Astrocyte (in vitro differentiated cells and primary cell): ENCODE measurements around the gene TNIP1.

ENCODE experiments used
- CTCF ChIP-seq: IDR thresholded peaks from 2 replicates; pipeline ENCODE4 v1.5.1; 2011; ENCODE audit warnings: low read depth, mild to moderate bottlenecking, inconsistent platforms, low read length, moderate library complexity; ENCODE audit not compliant: insufficient read depth
- EZH2 ChIP-seq: IDR thresholded peaks from 2 replicates; pipeline ENCODE4 v1.6.1; 2012; ENCODE audit warnings: mild to moderate bottlenecking, low read length, inconsistent platforms; ENCODE audit not compliant: insufficient read depth

- no peak for TF ChIP-seq CTCF
- TF ChIP-seq EZH2 = no peak
These were observed 12.2 kb downstream of the TNIP1 start for GRCh38 chr5:151068433-151069197.
